Tibial nerve (tissue), 4 donors: ENCODE measurements around the gene PCDHB9.
"Not testable (repeated sequence)": the region's sequence is repeated elsewhere in the genome, so short reads cannot be mapped to it uniquely, and the experiment has no call there.

Experiments used
- EP300 ChIP-seq, 2 donors: sonication (generic); formaldehyde crosslinking; IDR thresholded peaks; one replicate each; pipeline ENCODE4 v1.6.1; 2017; ENCODE audit warnings: antibody characterized with exemption in 2 of 2, mild to moderate bottlenecking in 1 of 2
- POLR2A ChIP-seq, 2 donors: fragments of 450-650 bp; IDR thresholded peaks; one replicate each; pipeline ENCODE4 v1.6.1; 2017; ENCODE audit warnings: antibody characterized with exemption in 2 of 2, mild to moderate bottlenecking in 2 of 2, moderate library complexity in 2 of 2
- TF ChIP-seq, protein P1 (sequence below), 5 experiments: fragments of 200-600 bp in 3 of 5; fragments of 450-650 bp in 2 of 5; sonication (generic) in 3 of 5; IDR thresholded peaks; one replicate each; pipeline ENCODE4 v1.5.1; 2016 to 2019; ENCODE audit warnings: antibody characterized with exemption in 5 of 5, mild to moderate bottlenecking in 3 of 5, moderate library complexity in 2 of 5

DNA sequence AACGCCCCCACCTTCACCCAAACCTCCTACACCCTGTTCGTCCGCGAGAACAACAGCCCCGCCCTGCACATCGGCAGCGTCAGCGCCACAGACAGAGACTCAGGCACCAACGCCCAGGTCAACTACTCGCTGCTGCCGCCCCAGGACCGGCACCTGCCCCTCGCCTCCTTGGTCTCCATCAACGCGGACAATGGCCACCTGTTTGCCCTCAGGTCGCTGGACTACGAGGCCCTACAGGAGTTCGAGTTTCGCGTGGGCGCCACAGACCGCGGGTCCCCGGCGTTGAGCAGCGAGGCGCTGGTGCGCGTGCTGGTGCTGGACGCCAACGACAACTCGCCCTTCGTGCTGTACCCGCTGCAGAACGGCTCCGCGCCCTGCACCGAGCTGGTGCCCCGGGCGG, 37.9 kb downstream of the PCDHB9 start:
- TF ChIP-seq, protein P1, sequence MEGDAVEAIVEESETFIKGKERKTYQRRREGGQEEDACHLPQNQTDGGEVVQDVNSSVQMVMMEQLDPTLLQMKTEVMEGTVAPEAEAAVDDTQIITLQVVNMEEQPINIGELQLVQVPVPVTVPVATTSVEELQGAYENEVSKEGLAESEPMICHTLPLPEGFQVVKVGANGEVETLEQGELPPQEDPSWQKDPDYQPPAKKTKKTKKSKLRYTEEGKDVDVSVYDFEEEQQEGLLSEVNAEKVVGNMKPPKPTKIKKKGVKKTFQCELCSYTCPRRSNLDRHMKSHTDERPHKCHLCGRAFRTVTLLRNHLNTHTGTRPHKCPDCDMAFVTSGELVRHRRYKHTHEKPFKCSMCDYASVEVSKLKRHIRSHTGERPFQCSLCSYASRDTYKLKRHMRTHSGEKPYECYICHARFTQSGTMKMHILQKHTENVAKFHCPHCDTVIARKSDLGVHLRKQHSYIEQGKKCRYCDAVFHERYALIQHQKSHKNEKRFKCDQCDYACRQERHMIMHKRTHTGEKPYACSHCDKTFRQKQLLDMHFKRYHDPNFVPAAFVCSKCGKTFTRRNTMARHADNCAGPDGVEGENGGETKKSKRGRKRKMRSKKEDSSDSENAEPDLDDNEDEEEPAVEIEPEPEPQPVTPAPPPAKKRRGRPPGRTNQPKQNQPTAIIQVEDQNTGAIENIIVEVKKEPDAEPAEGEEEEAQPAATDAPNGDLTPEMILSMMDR (IDR thresholded peaks at IDR 0.05), result not testable (repeated sequence)
- TF ChIP-seq POLR2A, EP300 (IDR thresholded peaks at IDR 0.05): not testable (repeated sequence)
